Stimulated activated CD4-positive, alpha-beta T cell treated with anti-CD3 and anti-CD28 coated beads, Interleukin-4, amount 100 ng/mL, for 24 hours (primary cell): ENCODE measurements around the gene PHKG2.

ENCODE experiments used
- DNase-seq: peaks from one replicate; pipeline ENCODE4 v3.0.0-alpha.2; 2020

The PHKG2 gene

DNA sequence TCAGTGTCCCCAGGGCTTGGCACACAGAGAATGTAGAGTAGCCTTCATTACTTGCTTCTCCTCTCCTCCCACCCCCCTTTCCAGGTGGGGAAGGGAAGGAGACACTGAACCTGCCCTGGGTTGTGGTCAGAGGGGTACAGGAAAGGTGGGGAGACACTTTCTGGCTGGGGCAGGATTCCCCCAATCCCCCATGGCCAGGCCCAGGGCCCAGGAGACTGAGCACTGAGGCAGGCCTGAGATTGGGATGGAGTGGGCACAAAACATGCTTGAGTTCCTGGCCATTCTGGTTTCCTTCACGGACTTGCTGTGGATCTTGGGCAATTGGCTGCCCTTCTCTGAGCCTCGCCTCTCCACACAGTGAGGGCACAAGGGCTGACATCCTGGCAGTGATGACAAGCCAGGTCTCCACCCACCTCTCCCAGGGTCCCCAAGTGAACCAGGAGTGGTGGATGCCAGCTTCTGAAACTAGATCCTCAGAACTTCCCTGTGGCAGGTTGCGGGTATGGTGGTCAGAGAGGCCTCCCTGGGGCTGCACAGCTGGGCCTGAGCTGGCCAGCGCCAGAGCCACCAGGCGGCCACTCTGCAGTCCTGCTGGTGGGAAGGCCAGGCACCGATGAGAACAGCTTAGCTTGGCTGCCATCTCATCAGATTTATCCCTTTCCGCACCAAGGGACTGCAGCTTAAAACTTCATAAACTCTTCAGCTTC is 29.5 kb downstream of the PHKG2 start:
- DNase-seq: no peak

- no peak for DNase-seq
Observed at GRCh38 chr16:30778549-30779244, 30.5 kb downstream of the PHKG2 start.

GRCh38 chr16:30779596-30779995 is 31.4 kb downstream of the PHKG2 start:
- no peak for DNase-seq

GRCh38 chr16:30780021-30780420 is 31.8 kb downstream of the PHKG2 start:
- DNase-seq: no peak

- DNase-seq: no peak
Observed at GRCh38 chr16:30780549-30780948, 32.3 kb downstream of the PHKG2 start.

DNA sequence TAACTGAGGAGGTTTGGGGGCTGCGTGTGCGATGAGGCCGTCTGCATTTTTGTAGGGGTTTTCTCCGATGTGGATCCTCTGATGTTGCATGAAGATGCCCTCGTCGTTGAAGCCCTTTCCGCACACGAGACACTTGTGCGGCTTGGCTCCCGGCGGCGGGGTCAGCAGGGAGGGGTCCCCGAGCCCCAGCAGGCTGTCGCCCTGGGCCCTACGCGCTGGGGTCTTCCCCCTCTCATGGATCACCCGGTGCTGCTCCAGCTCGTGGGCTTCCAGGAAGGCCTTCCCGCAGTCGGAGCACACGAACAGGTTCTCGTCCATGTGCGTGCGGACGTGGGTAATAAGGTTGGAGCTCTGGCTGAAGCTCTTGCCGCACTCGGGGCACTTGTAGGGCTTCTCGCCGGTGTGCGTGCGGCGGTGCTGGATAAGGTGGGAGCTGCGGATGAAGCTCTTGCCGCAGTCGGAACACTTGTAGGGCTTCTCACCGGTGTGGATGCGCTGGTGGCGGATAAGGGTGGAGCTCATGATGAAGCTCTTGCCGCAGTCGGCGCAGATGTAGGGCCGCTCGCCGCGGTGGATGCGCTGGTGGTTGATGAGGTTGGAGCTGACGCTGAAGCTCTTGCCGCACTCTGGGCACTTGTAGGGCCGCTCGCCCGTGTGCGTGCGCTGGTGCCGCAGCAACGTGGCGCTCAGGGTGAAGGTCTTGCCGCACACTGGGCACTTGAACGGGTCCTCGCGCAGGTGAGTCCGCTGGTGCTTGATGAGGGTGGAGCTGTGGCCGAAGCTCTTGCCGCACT is 34.5 kb downstream of the PHKG2 start:
- no peak for DNase-seq

GRCh38 chr16:30783280-30784109 is 35.3 kb downstream of the PHKG2 start:
- DNase-seq: no peak

DNA sequence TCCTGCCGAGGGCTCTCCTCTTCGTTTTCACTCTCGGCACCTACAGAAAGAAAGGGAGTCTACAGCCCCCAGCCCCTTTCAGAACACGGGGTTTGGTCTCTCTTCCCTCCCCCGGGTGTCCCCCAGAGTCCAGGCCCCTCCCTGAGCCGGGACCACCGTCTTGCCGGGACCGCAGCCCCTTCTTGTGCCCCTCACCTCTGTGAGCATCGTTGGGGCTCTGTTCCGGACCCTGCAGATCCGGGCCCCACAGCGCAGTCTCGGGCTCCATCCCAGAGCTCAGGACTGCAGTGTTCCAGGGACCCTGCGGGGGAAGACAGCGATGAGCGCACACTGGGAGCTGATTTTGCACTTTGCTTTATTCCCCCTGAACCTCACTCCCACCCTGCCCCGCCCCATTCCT is 36.0 kb downstream of the PHKG2 start:
- DNase-seq: no peak

DNA sequence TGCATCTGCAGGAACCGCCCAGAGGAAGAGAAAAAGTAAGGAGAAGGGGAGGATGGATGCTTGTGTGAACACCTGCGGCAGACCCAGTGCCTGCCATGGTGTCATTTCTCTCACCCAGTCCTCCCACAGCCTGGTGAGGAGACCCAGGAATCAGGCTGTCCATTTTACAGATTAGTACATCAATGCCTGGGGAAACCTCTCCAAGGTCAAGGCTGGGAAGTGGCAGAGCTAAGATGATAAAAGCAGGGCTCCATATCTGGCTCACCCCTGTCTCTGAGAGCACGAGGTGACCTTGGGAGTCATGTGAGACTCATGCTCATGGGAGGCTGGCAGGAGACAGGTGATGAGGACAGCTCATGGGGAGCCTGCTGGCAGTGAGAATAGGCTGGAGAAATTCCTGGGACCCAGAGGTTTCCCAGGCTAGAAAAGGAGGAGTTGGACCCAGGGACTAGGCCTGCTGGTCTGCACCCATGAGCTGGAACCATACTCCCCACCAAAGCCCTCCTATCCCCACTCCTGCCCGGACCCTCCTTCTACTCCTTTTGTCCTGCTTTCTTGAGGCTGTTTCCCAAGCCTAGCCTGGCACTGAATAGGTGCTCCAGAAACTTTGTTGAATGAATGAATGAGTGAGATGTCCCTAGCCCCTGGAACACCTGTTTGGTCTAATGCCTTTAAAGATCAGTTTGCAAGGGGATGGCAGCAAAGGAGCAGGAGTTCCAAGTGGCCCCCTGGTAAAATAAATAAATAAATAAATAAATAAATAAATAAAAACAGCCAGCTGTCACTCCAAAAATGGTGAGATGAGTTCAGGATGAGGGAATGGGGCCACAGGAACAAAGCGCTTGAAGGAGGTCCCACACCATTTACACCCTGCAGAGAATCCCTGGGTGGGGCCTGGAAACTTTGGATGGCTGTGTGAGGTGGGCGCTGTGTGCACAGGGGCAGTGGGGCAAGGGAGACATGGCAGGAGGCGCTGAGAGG is 37.2 kb downstream of the PHKG2 start:
- no peak for DNase-seq

DNA sequence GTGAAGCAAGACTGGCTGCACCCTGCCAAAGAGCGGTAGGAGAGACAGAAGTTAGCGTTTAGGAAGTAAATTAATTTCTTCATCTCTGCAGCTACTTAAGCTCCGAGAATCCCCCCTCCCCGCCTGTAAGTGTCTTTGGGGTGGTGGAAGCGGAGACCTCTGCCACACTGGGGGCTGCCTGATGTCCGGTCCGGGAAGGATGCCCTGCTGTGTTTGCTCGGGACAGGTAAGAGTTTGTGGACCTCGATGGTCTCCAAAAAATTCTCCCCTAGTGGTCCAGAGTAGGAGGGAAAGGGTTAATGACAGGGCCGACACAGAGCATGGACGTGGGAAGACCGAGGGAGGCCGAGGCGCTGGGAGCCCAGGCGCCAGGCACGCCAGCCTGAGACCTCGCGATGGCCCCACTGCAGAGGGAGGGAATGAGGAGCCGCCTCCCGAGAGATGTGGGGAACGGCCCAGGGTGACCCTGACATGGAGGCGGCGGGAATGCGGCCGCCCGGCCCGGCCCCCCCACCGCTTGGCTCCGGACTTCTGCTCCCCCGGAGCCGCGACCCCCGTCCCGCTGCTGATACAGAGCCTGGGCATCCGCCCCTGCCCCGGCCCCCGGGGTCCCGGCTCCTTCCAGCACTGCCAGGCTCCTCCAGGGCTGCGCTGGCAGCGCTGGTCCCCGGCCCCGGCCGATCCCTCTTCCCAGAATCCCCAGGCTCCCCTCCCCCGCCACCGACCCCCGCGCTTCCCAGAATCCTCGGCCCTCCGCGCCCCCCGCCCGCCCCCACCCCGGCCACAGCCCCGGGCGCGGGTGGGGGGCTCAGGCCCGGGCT is 38.1 kb downstream of the PHKG2 start:
- no peak for DNase-seq

DNA sequence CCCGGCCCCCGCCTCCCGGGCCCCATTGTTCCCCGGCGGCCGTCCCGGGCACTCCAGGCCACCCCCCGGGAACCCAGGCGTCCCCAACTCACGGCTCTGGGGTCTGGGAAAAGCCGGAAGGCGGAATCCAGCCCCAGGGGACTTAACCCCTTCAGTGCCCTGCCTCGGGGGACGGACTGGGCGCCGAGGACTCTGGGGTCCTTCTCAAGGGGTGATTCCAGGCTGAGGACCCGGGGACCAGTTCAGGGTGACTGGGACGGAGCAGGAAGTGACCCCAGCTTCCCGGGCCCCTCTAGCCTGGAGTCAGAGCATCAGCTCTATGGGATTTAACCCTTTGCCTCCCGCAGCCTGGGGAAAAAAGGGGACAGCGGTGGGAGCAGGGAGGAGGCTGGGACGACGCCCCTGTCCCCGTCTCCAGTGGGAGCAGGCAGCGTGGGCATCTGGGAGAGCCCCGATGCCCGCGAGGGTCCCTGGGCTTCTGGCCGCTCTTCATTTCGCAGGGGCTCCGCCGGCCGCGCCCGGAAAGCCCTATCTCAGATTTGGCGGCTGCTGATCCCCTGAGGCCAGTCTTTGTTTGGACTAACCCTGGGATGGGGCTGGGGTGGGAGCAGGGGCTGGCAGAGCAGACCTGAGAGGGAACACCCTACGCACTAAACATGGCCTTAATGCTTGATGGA is 38.8 kb downstream of the PHKG2 start, which contains the start of gene ZNF629:
TSS of gene ZNF629 (minus strand) at position 270 of the 677 bp plus-strand sequence. CDS start 2,723 bp downstream, outside the sequence.
- peak; percentile 46 for DNase-seq

DNA sequence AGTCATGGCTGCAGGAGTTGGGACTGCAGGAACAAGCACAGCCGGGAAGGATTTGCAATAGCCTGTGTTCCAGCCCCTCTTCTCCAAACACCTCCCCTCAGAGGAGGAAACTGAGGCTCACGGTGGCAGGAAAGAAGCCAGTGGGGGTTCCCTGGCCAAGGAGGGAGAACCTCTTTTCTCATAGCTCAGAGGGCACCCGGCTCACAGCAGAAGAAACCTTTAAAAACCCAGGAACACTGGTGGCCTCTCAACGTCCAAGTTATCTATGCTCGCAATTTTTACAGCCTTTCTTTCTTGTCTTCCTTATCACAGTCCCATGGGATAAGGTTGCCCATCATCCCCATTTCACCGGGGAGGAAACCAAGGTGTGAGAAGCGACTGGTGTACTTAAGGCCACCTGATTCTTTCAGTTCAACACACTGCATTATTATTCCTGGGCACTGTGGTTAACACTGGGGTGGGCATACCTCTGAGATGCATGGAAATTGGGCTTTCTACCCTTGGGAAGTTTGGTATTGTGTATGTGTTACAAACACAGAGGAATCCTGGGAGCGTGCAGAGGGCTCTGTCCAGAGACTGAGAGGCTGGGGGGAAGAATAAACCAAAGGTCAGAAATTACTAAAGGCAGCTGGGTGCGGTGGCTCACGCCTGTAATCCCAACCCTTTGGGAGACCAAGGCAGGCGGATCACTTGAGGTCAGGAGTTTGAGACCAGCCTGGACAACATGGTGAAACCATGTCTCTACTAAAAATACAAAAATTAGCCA is 39.6 kb downstream of the PHKG2 start:
- DNase-seq: no peak

GRCh38 chr16:30793508-30794069 is 45.4 kb downstream of the PHKG2 start:
- DNase-seq: no peak

DNA sequence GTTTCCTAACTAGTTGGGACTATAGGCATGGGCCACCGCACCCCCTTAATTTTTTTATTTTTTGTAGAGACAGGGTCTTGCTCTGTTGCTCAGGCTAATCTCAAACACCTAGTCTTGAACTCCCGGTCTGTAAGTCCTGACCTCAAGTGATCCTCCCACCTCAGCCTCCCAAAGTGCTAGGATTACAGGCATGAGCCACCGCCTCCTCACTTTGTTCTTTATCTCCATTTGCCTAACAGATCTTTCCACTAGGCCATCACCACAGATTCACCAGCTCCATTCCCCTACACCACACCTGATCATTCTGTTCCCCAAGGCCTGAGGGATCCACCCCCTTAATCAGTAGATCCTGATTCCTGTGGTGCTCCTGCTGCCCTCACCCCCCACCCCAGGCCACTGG is 46.4 kb downstream of the PHKG2 start:
- no peak for DNase-seq

- DNase-seq: no peak
Observed at GRCh38 chr16:30797670-30798309, 49.6 kb downstream of the PHKG2 start.
